GM12875 (cell line): ENCODE results near the gene SOX2.
A peak's percentile ranks its signal among the peaks of the same experiment; 100 is the strongest.

Experiments used
- H3K4me3 ChIP-seq: one replicate; pipeline ENCODE4 v1.5.1; 2011; ENCODE audit warnings: low read depth, low read length, control low read depth
- CTCF ChIP-seq: IDR thresholded peaks from 2 replicates; pipeline ENCODE4 v1.5.1; 2011; ENCODE audit warnings: low read depth, mild to moderate bottlenecking, control low read depth, inconsistent platforms, low read length, moderate library complexity, borderline replicate concordance; ENCODE audit not compliant: insufficient read depth

The SOX2 gene

GRCh38 chr3:181707980-181708379 is 3.7 kb upstream of the SOX2 start:
- no peak for TF ChIP-seq CTCF
- no peak overlapping the region for H3K4me3 ChIP-seq

GRCh38 chr3:181709537-181710279 is 2.0 kb upstream of the SOX2 start:
- peak; percentile 57; the same call in 1 of the 2 replicates for TF ChIP-seq CTCF
- no peak overlapping the region for H3K4me3 ChIP-seq

- peak overlapping the region; percentile 28 for H3K4me3 ChIP-seq
- TF ChIP-seq CTCF: no peak
Observed at GRCh38 chr3:181710345-181711291, 1.1 kb upstream of the SOX2 start.

- no peak for TF ChIP-seq CTCF
- peak overlapping the region; percentile 41 for H3K4me3 ChIP-seq
Observed at GRCh38 chr3:181712226-181712552, 464 bp downstream of the SOX2 start.

- peak overlapping the region; percentile 41 for H3K4me3 ChIP-seq
- TF ChIP-seq CTCF: no peak
Observed at GRCh38 chr3:181712553-181713279, 991 bp downstream of the SOX2 start.

GRCh38 chr3:181713280-181713647 is 1.5 kb downstream of the SOX2 start:
- H3K4me3 ChIP-seq: no peak overlapping the region
- TF ChIP-seq CTCF: no peak
